Fibroblast of upper back skin (primary cell): ENCODE measurements around the gene RUNX2.

Experiments
- DNase-seq: peaks from one replicate; pipeline ENCODE4 v3.0.0-alpha.2; 2013

RUNX2 gene

GRCh38 chr6:45415788-45416518, 87.8 kb downstream of the RUNX2 start:
- no peak for DNase-seq

DNA sequence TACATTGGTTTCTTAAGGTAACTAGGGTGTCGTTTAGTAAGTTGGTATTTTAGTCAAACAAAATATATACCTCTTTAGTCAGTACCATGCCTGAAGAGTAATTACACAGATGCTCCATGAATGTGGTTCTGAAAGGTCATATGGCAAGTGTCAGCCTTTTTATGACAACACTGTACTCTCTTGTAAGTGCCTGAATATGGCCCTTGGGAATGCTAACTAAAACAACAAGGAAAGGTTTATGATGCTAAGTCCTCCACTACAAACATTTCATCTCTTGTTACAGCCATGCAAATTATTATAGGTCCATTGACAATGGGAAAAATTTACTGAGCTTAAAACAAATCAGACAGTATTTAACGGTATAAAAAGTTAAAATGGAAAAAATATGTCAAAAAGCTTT, 88.6 kb downstream of the RUNX2 start:
- no peak for DNase-seq

DNA sequence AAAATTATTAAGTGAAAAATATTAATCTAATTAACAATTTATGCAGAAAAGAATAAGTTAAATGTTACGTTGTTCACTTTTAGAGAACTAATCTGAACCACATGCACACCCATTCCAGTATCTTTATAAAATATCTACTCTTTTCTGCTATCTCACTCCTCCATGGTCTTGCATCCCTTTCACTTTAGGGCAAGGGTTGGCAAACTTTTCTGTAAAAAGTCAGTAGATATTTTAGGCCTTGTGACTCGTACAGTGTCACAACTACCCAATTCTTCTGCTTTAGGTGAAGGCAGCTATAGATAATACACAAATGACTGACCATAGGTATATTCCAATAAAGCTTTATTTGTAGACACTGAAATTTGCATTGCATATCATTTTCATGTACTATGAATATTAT, 89.3 kb downstream of the RUNX2 start:
- no peak for DNase-seq

DNA sequence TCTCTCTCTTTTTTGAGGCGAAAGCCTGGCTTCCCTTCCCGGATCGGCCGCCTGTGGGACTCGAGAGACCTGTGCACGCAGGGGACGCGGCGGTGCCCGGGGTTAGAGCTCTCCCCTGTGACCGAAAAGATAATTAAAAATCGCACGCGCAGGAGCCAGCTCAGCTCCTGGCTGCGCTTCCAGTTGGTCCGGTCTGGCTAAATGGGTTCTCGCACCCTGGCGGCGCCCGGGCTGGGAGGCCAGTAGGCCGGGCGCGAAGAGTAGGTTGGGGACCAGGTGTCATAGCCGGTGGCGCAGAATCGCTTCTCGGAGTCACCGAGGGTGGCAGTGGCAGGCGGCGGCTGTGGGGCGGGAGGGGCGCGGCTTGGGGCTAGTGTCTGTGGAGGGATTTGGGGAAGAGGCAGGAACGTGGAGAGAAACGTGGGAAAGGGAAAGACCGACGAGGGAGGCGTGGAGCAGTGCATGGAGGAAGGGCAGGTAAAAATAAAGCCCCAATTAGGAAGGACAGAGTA, 91.5 kb downstream of the RUNX2 start:
- peak; percentile 53 for DNase-seq

DNA sequence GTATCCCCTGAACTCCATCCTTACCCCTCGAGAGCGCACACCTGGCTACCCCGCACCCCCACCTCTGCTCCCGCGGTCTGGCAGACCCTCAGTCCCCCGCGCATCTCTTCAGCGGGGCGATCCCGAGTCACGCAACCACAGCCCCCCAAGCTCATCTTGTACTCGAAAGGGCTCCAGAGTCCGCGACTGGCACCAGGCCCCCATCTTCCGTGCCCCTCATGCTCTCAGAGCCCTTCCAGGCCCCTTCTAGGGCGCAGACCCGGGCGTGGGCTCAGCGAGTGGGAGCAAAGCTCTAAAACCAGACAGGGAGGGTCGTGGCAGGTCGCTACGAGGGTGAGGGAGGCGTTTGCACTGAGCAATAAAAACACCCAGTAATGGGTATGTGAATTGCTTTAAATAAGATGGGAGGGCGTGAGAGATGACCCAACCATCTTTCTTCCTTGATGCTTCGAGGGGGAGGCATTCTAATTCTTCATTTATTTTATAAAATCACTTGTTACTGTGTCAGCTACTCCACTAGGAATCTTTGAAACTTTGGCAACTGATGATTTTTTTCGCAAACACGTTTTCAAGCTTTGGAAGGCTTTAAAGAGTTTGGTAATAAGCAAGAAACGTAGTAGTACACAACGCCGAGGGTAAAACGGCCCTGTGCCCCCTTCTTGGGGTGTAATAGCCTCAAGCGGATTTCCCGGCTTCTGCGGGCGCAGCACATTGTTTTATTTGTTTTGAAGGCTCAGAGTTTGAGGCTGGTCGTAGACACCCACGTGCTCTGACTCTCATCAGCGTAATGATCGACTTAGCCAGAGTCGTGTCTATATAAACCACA, 92.2 kb downstream of the RUNX2 start:
- DNase-seq: peak; percentile 72

DNA sequence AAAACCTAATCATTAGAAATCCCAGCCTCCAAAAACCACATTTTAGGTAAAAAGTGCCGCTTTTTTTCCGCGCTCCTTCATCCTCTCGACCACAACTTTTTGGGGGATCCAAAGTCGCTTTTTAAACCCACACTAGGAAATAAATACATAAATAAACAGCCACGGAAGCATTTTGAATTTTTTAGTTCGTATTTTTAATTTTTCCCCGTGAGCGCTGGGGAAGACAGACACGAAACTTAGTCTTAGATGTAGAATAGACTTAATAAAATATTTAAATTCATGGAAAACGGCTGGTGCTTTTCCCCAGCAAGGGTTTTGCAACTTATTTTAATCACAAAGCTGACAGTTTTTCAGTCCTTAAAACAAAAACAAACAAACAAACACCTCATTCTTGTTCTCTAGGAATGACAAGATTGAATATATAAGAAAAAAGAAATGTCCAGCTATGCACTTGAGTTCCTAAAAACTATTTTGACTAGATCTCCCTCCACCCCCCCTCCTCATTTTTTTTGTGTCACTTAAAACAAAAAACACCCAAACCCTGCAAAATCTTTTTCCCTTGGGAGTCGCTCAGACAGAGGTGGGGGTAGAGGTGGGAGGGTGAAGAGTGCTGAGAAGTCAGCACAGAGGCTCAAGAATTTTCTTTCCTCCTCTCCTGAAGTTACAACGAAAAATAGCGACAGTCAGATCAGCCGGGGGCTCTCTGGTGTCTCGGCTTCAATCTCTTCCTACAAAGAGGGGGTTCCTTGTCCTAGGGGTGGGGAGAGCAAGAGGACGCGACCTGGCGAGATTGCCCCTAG, 93.0 kb downstream of the RUNX2 start:
- peak; percentile 32 for DNase-seq

DNA sequence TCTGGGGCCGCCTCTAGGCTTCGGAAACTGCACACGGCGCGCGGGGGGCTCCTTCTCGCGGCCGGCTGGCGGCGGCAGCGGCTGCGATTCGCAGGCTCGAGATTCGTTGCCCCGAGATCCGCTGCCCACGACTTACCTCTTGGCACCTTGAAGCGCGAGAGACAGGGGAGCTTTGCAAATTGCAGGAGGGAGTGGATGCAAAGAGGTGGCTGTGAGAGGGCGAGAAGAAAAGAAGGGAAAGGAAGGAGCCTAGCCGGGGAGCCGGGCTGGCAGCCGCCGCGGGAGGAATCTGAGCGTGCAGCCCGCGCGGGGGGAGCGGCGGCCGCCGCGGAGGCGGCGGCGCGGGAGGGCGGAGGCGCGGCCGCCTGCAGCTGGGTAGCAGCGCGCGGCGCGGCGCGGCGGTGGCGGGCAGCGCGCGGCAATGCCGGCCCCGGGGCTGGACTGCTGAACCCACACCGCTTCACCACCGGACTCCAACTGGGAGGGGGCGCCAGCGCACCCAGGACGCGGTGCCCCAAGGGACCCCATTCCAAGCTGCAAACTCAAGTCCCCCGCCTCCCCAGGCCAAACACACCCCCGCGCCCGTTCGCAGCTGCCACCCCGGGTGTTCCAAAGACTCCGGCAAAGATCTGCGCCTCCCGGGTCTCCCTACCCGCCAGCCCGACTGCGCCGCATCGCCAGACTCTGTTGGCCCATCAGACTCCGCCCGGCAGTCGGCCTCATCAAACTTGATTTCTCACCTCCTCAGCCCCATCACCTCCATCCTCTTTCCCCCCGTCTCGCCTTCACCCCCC, 93.8 kb downstream of the RUNX2 start:
- peak; percentile 78 for DNase-seq

GRCh38 chr6:45422503-45423110, 94.5 kb downstream of the RUNX2 start:
- peak; percentile 55 for DNase-seq

GRCh38 chr6:45423111-45423823, 95.1 kb downstream of the RUNX2 start:
- DNase-seq: no peak

DNA sequence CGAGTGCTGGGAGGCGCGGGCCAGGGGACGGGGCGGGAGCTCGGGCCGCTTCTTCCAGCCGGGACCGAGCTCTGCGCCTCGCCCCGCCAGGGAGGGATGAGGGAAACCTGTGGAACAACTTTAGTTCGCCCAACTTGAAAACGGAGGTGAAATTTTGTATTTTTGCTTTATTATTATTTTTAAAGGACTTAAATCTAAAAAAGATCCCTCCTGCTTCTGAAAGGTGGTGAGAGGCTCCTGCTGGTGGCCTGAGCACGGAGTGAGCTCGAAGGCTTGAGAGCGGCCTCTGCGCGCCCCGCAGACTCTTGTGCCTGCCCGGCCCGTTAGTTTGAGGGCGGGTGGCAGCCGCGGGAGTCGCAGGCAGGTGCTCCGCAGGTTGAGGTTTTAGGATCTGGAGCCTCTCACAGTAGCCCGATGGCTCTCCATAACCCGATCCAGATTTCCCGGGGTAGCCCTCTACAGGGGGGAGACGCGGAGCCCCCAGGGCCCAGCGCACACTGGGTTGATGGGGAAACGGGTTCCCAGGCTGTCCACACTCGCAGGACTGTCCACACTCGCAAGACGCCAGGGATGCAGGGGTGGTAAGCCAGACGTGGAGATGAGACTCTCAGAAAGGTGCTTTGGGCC, 95.8 kb downstream of the RUNX2 start:
- no peak for DNase-seq

GRCh38 chr6:45424451-45424861, 96.3 kb downstream of the RUNX2 start:
- no peak for DNase-seq

DNA sequence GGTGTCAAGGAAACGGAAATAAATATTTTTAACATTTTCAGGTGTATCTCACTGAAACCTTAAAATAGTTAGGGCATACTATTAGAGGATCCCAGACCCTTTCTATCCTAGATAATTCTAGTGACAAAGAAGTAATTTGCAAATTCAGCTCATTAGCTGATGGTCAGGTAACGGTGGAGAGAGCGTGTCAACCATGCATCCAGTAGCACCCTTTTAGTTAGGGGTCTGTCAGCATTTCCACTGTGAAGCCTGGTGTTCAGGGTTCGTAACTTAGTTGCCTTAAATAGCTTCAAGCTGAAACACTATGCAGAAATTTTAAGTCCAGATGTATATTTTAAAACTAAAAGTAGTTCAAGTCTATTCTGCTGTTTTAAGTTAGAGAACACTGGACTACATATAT, 98.1 kb downstream of the RUNX2 start:
- no peak for DNase-seq

DNA sequence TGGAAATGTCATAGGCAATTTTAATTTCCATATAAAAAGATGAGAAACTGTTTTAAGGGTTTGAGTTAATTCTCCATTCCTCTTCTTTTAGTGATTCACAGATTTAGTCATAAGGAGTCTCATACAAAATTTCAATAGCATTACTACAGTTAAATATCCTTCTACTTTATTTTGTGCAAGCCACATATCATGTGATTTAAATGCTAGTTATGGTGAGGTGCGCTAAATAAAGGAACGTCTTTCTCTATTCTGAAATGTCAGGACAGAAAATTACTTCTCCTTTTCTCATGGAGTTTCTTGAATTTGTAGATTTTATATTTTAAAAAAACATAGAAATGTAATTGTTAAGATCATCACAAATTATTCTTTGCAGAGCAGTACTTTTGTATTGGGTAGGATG, 99.6 kb downstream of the RUNX2 start:
- no peak for DNase-seq

- DNase-seq: no peak
Measured at GRCh38 chr6:45428727-45429126, 100.6 kb downstream of the RUNX2 start.

DNA sequence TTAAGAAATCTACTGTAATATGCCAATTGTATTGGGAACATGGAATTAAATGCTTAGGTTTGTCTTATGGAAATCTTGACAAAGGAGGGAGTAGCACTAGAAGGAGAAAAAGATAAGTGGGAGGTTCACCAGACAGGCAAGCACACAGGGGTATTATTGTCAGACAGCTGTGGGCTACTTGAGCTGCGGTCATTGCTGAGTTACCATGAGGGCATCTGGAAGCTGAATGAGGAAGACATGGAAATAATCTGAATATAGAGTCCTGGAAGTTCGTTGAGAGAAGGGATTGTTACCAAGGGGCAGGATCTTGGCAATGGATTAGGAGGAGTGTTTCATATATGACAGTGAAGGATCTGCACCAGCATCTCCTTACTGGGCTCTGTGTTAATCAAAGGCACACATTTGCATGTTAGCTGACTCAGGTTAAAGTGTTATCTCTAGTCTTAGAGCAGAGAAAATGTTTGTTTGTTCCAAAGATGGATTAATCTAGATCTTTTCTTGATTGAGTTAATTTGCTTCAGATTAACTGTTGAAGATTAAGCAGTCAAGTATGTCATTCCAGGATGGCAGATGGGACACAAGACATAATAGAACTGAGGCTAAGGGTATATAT, 102.6 kb downstream of the RUNX2 start:
- no peak for DNase-seq

DNA sequence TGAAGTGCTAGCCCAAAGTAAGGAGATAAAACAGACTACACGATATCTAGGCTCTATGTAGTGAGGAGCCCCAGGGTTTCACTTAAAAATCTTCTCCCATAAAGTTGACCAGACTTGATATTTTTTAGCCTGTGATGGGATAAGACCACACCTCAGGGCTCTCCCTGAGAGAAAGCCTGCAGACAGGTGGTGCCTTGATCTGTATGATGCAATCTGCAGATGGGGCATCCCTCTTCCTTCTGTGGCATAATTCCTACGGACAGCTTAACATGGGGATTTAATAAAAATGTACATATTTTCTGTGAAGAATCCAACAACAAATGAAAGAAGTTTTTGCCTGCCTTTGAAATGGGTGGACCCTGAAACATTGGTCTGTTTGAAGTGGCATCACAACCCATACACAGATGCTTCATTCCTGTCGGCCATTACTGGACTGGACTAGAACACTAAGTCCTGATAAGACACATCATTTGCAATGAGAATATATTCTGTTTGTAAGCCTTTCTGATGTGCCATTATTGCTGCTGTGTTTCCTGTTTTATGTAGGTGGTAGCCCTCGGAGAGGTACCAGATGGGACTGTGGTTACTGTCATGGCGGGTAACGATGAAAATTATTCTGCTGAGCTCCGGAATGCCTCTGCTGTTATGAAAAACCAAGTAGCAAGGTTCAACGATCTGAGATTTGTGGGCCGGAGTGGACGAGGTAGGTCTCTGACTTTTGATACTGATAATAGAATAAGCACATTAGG, 103.4 kb downstream of the RUNX2 start:
- DNase-seq: no peak

DNA sequence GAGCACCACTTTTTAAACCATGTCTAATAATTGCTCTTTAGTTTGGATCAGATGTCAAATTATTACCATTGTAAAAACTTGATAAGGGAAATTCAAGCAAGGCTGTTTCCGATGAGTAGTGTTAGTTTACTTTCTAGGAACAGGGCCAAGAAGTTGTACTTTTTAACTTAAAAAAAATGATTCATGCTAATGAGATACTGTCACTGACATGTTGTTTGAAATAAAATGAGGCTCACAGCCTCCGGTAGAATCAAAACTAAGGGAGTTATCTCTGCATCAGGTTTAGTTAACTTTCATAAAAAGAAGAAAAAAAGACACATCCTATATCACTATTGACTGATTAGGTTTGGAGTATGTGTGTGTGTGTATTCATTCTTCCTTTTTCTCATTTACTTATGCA, 104.8 kb downstream of the RUNX2 start:
- DNase-seq: peak; percentile 65

- DNase-seq: no peak
Measured at GRCh38 chr6:45433533-45434380, 105.6 kb downstream of the RUNX2 start.

DNA sequence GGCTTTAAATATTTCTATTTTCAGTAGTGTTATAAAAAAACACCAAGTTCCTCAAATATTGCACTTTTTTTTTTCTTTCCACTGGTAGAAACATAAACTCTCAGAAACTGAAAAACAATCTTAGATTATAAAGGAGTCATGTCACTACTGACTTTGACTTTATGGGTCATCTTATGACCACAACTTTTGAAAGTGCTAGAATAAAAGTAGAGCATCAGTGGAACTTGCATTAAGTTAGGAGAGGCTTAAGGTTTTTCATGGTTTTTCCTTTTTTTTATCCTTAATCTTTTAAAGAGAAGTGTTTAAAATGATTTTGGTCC, 106.2 kb downstream of the RUNX2 start:
- no peak for DNase-seq
